GM12872 (cell line): Measurements from ENCODE around the gene SCAMP2.

Experiments used
- TF ChIP-seq, protein P1 (sequence below): IDR thresholded peaks from 3 replicates; pipeline ENCODE4 v1.5.1; 2011; ENCODE audit warnings: low read depth, mild to moderate bottlenecking, low read length, moderate library complexity; ENCODE audit not compliant: insufficient read depth

SCAMP2 gene

DNA sequence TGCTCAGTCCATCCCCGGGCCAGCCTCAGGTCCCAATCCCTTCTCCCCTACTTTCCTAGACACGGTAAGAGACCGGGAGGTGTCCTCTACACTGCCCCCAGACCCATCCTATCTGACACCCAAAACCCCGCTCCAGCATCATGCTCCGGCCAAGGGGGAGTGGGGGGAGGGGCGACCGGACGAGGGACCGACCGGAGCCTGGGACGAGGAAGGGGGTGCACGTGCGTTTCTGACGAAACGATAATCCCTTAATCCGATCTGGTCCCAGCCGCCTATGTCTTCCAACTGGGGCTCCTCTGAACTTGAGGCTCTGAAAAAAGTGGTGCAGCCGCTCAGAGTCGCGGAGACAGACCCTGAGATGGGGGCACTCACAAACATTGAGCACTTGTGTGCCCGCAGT is 46.2 kb downstream of the SCAMP2 start:
- TF ChIP-seq, protein P1, sequence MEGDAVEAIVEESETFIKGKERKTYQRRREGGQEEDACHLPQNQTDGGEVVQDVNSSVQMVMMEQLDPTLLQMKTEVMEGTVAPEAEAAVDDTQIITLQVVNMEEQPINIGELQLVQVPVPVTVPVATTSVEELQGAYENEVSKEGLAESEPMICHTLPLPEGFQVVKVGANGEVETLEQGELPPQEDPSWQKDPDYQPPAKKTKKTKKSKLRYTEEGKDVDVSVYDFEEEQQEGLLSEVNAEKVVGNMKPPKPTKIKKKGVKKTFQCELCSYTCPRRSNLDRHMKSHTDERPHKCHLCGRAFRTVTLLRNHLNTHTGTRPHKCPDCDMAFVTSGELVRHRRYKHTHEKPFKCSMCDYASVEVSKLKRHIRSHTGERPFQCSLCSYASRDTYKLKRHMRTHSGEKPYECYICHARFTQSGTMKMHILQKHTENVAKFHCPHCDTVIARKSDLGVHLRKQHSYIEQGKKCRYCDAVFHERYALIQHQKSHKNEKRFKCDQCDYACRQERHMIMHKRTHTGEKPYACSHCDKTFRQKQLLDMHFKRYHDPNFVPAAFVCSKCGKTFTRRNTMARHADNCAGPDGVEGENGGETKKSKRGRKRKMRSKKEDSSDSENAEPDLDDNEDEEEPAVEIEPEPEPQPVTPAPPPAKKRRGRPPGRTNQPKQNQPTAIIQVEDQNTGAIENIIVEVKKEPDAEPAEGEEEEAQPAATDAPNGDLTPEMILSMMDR: no peak

- TF ChIP-seq, protein P1: no peak
Observed at GRCh38 chr15:74826364-74826819, 46.8 kb downstream of the SCAMP2 start, which contains the start of gene CPLX3. TSS of gene CPLX3 (plus strand) at chr15:74826627. CDS start at chr15:74826704, 77 bp downstream.

DNA sequence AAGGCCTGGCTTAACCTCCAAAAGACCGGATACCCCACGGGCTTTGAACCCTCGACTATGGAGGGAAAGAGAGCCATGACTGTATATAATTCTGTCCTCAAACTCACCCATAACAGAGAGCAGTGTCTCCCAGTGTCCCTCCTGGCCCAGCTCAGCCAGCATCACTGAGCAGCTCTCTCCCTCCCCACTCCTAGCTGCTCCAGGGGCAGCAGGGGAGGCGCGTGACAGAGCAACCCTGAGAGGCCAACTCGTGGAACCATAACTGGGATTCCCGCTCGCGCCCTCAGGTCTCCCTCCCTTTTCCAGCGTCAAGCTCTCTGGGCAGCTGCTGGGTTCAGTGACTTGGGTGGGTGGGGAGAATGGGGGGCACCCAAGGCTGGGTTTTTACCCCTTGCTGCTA is 47.3 kb downstream of the SCAMP2 start:
- TF ChIP-seq, protein P1: no peak

DNA sequence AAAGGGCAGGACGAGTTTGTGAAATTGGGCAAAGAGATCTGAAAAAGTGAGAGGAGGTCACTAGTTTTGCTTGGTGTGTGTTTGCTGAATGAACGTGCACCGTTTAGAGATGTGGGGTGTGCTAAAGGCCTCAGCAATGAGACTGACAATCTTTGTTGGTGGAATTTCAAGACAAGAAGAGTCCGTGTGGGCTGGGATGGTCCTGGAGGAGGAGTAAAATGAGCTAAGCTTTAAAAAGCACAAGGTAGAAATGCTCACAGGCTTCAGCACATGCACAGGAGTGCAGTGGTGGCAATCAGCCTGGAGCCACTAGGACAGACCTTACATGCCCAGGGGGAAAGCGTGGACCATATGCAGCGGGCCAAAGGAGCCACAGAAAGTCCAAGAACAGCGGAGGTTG is 48.2 kb downstream of the SCAMP2 start:
- TF ChIP-seq, protein P1: no peak

DNA sequence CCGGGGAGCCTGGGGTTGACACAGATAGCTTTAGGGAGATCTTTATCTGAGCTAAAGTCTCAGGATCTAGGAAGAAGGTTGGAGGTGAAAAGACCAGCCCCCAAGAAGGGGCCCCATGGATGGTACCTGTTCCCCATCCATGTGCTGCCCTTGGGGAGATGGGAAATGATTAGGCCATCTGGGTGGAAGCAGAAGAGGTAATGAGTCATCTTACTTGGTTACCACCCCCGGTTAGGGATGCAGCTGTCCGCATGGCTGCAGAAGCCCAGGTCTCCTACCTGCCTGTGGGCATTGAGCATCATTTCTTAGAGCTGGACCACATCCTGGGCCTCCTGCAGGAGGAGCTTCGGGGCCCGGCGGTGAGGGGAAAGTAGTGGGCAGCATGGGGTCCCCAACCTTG is 49.8 kb downstream of the SCAMP2 start:
- TF ChIP-seq, protein P1: no peak

DNA sequence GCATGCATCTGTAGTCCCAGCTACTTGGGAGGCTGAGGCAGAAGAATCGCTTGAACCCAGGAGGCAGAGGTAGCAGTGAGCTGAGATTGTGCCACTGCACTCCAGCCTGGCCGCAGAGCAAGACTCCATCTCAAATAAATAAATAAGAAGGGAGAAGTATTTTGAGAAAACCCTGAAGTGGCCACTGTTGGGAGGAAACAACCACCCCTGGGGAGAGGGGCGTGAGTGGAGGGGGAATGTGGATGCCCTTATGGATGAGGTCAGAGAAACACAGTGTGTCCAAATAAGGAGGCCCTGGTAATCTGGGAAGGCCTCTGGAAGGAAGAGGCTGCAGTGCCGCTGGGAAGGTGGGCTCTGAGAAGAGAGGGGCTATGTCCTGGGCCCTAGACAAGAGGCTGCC is 50.9 kb downstream of the SCAMP2 start:
- TF ChIP-seq, protein P1: no peak

- TF ChIP-seq, protein P1: no peak
Observed at GRCh38 chr15:74821790-74822158, 51.4 kb downstream of the SCAMP2 start.
